ENCODE results near the gene CCDC3.
"Not testable (repeated sequence)": the region's sequence is repeated elsewhere in the genome, so short reads cannot be mapped to it uniquely, and the experiment has no call there.

Gene CCDC3

DNA sequence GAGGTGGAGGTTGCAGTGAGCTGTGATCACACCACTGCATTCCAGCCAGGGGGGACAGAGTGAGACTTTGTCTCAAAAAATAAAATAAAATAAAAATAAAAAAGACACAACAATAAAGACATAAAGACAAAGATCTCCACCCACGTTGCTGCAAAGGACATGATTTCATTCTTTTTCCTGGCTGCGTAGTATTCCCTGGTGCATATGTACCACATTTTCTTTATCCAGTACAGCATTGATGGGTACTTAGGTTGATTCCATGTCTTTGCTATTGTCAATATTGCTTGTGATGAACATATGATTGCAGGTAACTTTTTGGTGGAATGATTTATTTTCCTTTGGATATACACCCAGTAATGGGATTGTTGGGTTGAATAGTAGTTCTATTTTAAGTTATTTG lies 42.0 kb upstream of the CCDC3 start:
- H3K4me3 ChIP-seq (ENCODE audit: low read depth, low read length), result no peak overlapping the region
- TF ChIP-seq, protein P1, sequence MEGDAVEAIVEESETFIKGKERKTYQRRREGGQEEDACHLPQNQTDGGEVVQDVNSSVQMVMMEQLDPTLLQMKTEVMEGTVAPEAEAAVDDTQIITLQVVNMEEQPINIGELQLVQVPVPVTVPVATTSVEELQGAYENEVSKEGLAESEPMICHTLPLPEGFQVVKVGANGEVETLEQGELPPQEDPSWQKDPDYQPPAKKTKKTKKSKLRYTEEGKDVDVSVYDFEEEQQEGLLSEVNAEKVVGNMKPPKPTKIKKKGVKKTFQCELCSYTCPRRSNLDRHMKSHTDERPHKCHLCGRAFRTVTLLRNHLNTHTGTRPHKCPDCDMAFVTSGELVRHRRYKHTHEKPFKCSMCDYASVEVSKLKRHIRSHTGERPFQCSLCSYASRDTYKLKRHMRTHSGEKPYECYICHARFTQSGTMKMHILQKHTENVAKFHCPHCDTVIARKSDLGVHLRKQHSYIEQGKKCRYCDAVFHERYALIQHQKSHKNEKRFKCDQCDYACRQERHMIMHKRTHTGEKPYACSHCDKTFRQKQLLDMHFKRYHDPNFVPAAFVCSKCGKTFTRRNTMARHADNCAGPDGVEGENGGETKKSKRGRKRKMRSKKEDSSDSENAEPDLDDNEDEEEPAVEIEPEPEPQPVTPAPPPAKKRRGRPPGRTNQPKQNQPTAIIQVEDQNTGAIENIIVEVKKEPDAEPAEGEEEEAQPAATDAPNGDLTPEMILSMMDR (IDR thresholded peaks at IDR 0.05; ENCODE audit: control insufficient read depth, extremely low read depth, insufficient read depth), result no peak
- DNase-seq (ENCODE audit: low read depth), result no peak

DNA sequence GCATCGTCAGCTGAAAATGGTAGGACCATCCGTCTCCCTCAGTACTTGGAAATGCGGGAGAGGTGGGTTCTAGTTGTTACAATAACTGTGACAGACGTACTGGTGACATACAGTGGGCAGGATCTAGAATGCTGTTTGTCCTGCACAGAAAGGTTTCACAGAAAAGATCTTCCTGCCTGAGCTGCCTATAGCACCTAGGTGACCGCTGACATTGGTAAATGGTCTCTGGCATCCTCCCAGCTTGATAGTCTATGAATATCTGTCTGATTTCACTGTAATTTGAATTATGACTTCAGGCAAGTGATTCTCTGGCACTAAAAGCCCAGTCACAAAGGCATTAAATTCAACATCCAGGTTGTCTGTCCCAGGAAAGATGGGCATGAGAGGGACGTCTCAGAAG lies 38.2 kb upstream of the CCDC3 start:
- TF ChIP-seq, protein P1 (IDR thresholded peaks at IDR 0.05; ENCODE audit: control insufficient read depth, extremely low read depth, insufficient read depth), result no peak
- H3K4me3 ChIP-seq (ENCODE audit: low read depth, low read length), result no peak overlapping the region
- DNase-seq (ENCODE audit: low read depth), result no peak

DNA sequence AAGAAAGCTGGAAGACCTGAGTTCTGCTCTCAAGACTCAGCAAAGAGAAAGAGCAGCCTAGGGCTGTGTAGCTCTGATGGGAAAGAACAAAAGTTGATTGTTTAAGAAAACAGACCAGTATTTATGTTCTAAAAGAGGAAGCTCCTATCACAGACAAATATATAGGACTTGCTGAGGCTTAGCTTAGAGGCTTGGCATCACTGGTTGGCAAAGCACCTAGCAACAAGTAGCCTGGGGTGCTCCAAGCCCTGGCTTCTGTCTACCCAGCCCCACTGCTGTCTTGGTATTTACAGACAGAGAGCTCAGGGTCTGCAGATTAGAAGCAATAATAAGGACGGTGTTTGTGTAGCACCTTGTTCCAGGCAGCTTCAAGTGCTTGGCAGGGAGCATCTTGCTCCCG lies 36.9 kb upstream of the CCDC3 start:
- DNase-seq (ENCODE audit: low read depth), result no peak
- H3K4me3 ChIP-seq (ENCODE audit: low read depth, low read length), result no peak overlapping the region
- TF ChIP-seq, protein P1 (IDR thresholded peaks at IDR 0.05; ENCODE audit: control insufficient read depth, extremely low read depth, insufficient read depth), result no peak

DNA sequence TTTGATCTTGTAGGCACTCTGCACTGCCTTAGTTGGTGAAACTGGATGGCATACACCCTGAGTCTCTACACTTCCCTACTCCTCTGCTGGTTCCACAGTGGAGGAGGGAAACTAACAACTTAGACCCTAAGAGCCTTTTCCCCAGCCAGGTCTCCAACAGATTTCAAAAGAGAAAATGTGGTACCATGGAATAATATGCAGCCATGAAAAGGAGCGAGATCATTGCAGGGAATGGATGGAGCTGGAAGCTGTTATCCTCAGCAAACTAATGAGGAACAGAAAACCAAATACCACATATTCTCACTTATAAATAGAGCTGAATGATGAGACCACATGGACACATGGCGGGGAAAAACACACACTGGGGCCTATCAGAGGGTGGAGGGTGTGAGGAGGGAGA lies 36.3 kb upstream of the CCDC3 start:
- TF ChIP-seq, protein P1 (IDR thresholded peaks at IDR 0.05; ENCODE audit: control insufficient read depth, extremely low read depth, insufficient read depth), result no peak
- no peak overlapping the region for H3K4me3 ChIP-seq (ENCODE audit: low read depth, low read length)
- DNase-seq (ENCODE audit: low read depth), result no peak

DNA sequence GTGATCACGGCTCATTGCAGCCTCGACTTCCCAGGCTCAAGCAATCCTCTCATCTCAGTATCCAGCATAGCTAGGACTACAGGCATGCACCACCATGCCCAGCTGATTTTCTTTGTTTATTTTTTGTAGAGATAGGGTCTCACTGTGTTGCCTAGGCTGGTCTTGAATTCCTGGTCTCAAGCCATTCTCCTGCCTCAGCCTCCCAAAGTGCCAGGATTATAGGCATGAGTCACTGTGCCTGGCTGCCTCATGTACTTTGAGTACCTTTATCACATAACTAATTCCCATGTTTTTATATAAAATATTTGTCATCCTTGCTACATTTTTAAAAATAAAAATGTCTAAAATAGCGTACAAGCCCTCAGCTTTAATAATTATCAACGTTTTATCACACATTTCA lies 35.3 kb upstream of the CCDC3 start:
- DNase-seq (ENCODE audit: low read depth), result no peak
- TF ChIP-seq, protein P1 (IDR thresholded peaks at IDR 0.05; ENCODE audit: control insufficient read depth, extremely low read depth, insufficient read depth), result no peak
- H3K4me3 ChIP-seq (ENCODE audit: low read depth, low read length), result no peak overlapping the region

DNA sequence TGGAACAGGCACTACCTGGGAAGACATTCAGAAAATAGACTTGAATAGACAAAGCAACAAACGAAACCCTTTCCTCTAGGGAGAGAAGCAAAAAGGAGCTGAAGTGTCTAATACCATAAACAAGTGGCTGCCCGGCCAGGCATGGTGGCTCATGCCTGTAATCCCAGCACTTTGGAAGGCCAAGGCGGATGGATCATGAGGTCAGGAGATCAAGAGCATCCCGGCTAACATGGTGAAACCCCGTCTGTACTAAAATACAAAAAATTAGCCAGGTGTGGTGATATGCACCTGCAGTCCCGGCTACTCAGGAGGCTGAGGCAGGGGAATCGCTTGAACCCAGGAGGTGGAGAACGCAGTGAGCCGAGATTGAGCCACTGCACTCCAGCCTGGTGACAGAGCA lies 34.2 kb upstream of the CCDC3 start:
- DNase-seq (ENCODE audit: low read depth); H3K4me3 ChIP-seq (ENCODE audit: low read depth, low read length): not testable (repeated sequence)

DNA sequence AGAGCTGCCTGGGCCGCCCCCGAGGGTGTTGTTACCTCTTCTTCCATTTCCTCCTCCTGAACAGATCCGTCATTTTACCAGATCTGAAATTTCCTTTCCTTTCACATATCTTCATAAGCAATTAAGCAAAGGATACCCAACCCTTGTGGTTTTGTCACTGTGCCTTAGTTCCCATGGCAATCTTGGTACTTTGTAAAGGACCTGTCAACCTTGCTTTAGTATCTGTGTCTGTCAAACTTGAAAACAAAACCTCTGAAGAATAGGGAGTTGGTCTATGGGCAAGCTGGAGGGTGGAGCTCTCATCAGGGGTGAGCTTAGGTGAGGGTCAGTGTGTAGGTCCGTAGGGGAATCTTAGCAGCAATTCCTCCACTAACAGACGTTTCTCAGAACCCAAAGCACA lies 25.4 kb upstream of the CCDC3 start:
- DNase-seq (ENCODE audit: low read depth), result no peak
- no peak overlapping the region for H3K4me3 ChIP-seq (ENCODE audit: low read depth, low read length)
- TF ChIP-seq, protein P1 (IDR thresholded peaks at IDR 0.05; ENCODE audit: control insufficient read depth, extremely low read depth, insufficient read depth), result no peak

DNA sequence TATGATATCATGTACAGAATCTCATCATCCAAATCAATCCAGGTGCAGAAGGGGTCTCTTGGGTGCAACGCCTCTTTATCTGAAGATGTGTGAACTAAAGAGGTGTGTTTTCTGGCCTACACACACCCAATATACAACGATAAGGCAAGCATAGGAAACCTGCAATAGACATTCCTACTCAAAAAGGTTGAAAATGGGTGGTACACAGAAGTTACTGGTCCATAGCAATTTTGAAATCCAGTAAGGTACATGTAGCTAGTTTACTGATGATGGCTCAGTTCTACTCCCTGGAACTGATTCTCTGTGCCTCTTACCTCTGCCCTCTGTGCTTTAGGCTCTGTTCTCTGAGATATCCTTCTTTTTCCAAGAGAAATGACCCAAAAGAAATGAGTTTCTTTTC lies 22.2 kb upstream of the CCDC3 start:
- no peak overlapping the region for H3K4me3 ChIP-seq (ENCODE audit: low read depth, low read length)
- TF ChIP-seq, protein P1 (IDR thresholded peaks at IDR 0.05; ENCODE audit: control insufficient read depth, extremely low read depth, insufficient read depth), result no peak
- DNase-seq (ENCODE audit: low read depth), result no peak
